Sigmoid colon (tissue), 4 donors: ENCODE measurements around the gene SERINC1.

Experiments used
- CTCF ChIP-seq, 4 experiments: fragments of 450-650 bp in 3 of 4; fragments of 200-600 bp in 1 of 4; IDR thresholded peaks; one replicate each; pipeline ENCODE4 v1.5.1; 2016 to 2019; ENCODE audit warnings: antibody characterized with exemption in 4 of 4, mild to moderate bottlenecking in 3 of 4, moderate library complexity in 2 of 4
- POLR2AphosphoS5 ChIP-seq, 4 donors: sonication (generic); formaldehyde crosslinking; IDR thresholded peaks; one replicate each; pipeline ENCODE4 v1.6.1; 2017; ENCODE audit warnings: antibody characterized with exemption in 4 of 4

- no peak for TF ChIP-seq CTCF (IDR thresholded peaks at IDR 0.05)
- no peak for TF ChIP-seq POLR2AphosphoS5 (IDR thresholded peaks at IDR 0.05)
Measured at GRCh38 chr6:122429323-122429722, 42.3 kb downstream of the SERINC1 start.
